HG03103 (cell line): ENCODE results near the gene SATB2.

Source experiments
- ATAC-seq: cut with Tn5 transposase; IDR thresholded peaks from one replicate; pipeline ENCODE4 v1.9.1; 2021; ENCODE audit warnings: low read depth; ENCODE audit not compliant: unreplicated experiment

SATB2 gene

GRCh38 chr2:199466692-199467065 lies 8.9 kb upstream of the SATB2 start:
- ATAC-seq, result no peak

GRCh38 chr2:199465988-199466691 lies 8.4 kb upstream of the SATB2 start:
- ATAC-seq, result no peak

- no peak for ATAC-seq
Observed at GRCh38 chr2:199465390-199465789, 7.7 kb upstream of the SATB2 start.

GRCh38 chr2:199464606-199465352 lies 7.0 kb upstream of the SATB2 start:
- no peak for ATAC-seq

GRCh38 chr2:199463708-199464605 lies 6.2 kb upstream of the SATB2 start:
- ATAC-seq, result no peak

GRCh38 chr2:199462956-199463692 lies 5.4 kb upstream of the SATB2 start:
- peak; percentile 43 for ATAC-seq

- no peak for ATAC-seq
Observed at GRCh38 chr2:199462347-199462955, 4.7 kb upstream of the SATB2 start.

GRCh38 chr2:199461711-199462346 lies 4.1 kb upstream of the SATB2 start:
- ATAC-seq, result no peak

- no peak for ATAC-seq
Observed at GRCh38 chr2:199460846-199461710, 3.3 kb upstream of the SATB2 start.

- no peak for ATAC-seq
Observed at GRCh38 chr2:199460101-199460671, 2.4 kb upstream of the SATB2 start.

GRCh38 chr2:199459286-199460100 lies 1.8 kb upstream of the SATB2 start:
- peak; percentile 32 for ATAC-seq

- peak; percentile 28 for ATAC-seq
Observed at GRCh38 chr2:199458806-199459285, 1.1 kb upstream of the SATB2 start.

GRCh38 chr2:199458009-199458805 lies 468 bp upstream of the SATB2 start:
- peak; percentile 26 for ATAC-seq

GRCh38 chr2:199456383-199457146 lies 1.2 kb downstream of the SATB2 start:
- ATAC-seq, result no peak

- no peak for ATAC-seq
Observed at GRCh38 chr2:199455545-199456382, 2.0 kb downstream of the SATB2 start.
